NCI-H1417 (cell line): ENCODE measurements around the gene IL10RA.

ENCODE experiments used
- DNase-seq, 3 experiments: peaks; one replicate each; lab custom pipeline; 2025; lab: John Stamatoyannopoulos, UW

The IL10RA gene

DNA sequence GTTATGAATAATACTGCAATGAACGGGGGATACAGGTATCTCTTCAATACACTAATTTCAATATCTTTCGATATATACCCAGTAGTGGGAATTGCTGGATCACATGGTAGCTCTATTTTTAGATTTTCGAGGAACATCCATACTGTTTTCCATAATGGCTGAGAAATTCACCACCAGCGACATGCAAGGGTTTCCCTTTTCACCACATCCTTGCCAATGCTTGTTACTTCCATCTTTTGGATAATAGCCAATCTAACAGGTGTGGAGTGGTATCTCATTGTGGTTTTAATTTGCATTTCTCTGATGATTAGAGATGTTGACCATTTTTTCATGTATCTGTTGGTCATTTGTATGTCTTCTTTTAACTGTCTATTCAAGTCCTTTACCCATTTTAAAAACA lies 5.9 kb downstream of the IL10RA start:
- no peak for DNase-seq

DNA sequence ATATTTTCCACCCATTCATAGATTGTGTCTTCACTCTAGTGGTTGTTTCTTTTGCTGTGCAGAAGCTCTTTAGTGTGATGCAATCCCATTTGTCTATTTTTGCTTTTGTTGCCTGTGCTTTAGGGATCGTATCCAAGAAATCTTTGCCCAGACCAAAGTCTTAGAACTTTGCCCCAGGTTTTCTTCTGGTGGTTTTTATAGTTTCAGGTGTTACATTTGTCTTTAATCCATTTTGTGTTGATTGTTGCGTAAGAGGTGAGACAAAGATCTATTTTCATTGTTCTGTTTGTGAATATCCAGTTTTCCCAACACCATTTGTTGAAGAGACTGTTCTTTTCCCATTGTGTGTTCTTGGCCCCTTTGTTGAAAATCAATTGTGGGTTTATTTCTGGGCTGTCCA lies 6.4 kb downstream of the IL10RA start:
- DNase-seq: no peak

DNA sequence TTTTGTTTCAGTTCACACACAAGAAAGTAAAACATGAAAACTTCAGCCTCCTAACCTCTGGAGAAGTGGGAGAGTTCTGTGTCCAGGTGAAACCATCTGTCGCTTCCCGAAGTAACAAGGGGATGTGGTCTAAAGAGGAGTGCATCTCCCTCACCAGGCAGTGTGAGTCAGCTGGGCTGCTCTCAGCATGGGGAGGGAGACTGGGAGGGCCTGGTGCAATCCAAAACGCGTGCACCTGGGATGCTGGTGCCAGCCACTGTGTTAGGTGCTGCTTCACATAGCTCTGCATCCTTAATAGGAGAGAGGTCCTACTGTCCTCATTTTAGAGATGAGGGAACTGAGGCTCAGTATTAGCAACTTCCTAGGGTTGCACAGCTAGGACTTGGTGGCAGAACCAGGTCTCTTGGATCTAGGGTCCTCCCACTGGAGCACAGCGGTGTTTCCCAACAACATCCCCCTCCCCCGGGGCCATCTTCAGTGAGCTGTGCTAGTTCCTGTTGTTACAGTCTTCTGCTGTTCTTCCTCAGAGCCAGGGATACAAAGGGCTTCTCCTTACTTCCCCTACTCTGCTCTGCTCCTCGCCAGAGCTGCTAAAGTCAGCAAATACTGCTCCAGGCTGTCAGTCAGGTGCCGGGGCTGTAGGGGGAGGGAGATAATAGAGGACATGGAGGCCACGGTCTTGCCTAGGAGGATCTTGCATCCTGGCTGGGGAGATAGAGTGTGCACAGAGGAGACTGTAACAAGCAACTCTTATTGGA lies 8.0 kb downstream of the IL10RA start:
- DNase-seq: no peak

DNA sequence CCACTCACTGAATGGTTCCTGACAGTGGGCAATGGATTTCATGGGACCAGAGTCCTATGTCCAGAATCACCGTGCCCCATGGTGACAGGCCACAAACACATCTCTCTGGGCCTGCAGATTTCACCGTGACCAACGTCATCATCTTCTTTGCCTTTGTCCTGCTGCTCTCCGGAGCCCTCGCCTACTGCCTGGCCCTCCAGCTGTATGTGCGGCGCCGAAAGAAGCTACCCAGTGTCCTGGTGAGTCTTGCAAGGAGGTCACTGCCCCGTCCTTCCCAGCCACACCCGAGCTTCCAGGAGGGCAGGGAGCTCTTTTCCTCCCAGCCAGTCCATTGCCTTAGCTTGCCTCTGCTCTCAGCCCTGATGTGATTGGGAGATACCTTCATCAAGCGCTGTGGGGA lies 9.3 kb downstream of the IL10RA start:
- DNase-seq: no peak

DNA sequence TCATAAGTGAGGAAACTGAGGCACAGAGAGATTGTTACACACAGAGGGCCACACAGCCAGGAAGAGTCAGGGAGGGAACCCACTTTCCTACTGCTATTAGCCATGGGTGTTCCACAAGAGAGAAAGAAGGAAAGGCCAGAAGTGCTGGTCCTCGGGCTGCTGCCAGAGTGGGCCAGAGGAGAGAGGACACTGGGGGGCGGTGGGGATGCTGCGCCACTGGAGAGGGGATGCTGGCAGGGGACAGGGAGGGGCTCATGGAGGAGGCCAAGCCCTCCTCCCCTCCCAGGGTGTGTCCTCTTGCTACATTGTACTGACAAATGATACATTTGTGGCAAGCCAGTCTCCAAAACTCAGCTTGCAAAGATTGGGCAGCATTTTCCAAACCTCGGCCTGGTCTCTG lies 9.9 kb downstream of the IL10RA start:
- no peak for DNase-seq

DNA sequence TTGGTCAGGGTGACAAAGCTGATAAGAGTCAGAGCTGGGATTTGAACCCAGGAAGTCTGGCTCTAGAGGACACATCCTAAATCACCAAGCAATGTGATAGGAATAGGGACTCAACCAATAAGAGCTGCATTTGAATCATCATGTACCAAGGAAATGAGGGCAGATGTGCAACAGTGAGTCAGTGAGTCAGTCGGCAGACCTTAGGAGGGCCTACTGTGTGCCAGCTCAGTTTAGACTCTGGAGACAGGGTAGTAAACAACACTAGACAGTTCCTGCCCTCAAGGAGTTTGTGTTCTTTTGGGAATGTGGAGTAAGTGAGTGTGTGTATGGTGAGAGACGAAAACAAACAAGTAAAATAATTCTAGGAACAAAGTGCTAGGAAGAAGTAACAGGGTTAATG lies 11.2 kb downstream of the IL10RA start:
- no peak for DNase-seq

DNA sequence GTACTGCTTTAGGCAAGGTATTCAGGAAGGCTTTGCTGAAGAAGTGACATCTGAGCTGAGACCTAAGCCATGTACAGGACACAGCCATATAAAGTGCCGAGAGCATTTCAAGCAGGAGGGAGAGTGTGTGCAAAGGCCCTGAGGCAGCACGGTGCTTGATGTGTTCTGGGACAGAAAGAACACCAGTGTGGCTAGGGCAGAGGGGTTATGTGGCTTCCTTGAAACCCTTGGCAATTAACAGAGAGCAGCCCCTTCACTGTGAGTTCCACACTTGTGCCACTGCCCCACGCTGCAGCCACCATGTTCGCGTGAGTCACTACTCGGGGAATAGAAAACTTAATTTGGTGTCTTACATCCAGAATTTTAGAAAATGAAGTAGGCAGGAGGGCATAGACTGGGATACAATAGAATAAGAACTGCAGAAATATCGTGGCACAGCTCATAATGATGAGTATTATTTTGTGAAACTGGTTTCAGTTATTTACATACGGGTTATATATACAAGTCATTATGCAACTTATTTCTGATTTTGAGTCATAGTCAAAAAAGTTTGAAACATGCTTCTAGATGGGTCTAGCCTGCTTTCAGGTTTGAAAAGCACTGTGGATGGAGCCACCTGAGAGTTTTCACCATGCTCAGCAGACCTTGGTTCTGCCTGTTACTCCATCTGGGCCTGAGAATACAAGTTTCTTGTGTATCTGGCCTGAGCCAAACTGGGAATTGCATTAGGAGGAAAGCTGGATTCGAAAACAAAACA lies 11.8 kb downstream of the IL10RA start:
- DNase-seq: no peak

DNA sequence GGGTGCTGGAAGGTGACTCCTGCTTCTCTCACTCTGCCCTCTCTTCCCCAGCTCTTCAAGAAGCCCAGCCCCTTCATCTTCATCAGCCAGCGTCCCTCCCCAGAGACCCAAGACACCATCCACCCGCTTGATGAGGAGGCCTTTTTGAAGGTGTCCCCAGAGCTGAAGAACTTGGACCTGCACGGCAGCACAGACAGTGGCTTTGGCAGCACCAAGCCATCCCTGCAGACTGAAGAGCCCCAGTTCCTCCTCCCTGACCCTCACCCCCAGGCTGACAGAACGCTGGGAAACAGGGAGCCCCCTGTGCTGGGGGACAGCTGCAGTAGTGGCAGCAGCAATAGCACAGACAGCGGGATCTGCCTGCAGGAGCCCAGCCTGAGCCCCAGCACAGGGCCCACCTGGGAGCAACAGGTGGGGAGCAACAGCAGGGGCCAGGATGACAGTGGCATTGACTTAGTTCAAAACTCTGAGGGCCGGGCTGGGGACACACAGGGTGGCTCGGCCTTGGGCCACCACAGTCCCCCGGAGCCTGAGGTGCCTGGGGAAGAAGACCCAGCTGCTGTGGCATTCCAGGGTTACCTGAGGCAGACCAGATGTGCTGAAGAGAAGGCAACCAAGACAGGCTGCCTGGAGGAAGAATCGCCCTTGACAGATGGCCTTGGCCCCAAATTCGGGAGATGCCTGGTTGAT lies 12.6 kb downstream of the IL10RA start:
- no peak for DNase-seq

DNA sequence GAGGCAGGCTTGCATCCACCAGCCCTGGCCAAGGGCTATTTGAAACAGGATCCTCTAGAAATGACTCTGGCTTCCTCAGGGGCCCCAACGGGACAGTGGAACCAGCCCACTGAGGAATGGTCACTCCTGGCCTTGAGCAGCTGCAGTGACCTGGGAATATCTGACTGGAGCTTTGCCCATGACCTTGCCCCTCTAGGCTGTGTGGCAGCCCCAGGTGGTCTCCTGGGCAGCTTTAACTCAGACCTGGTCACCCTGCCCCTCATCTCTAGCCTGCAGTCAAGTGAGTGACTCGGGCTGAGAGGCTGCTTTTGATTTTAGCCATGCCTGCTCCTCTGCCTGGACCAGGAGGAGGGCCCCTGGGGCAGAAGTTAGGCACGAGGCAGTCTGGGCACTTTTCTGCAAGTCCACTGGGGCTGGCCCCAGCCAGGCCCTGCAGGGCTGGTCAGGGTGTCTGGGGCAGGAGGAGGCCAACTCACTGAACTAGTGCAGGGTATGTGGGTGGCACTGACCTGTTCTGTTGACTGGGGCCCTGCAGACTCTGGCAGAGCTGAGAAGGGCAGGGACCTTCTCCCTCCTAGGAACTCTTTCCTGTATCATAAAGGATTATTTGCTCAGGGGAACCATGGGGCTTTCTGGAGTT lies 13.3 kb downstream of the IL10RA start:
- DNase-seq: no peak

DNA sequence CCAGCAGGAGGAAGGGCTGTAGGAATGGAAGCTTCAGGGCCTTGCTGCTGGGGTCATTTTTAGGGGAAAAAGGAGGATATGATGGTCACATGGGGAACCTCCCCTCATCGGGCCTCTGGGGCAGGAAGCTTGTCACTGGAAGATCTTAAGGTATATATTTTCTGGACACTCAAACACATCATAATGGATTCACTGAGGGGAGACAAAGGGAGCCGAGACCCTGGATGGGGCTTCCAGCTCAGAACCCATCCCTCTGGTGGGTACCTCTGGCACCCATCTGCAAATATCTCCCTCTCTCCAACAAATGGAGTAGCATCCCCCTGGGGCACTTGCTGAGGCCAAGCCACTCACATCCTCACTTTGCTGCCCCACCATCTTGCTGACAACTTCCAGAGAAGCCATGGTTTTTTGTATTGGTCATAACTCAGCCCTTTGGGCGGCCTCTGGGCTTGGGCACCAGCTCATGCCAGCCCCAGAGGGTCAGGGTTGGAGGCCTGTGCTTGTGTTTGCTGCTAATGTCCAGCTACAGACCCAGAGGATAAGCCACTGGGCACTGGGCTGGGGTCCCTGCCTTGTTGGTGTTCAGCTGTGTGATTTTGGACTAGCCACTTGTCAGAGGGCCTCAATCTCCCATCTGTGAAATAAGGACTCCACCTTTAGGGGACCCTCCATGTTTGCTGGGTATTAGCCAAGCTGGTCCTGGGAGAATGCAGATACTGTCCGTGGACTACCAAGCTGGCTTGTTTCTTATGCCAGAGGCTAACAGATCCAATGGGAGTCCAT lies 14.1 kb downstream of the IL10RA start:
- DNase-seq: no peak

DNA sequence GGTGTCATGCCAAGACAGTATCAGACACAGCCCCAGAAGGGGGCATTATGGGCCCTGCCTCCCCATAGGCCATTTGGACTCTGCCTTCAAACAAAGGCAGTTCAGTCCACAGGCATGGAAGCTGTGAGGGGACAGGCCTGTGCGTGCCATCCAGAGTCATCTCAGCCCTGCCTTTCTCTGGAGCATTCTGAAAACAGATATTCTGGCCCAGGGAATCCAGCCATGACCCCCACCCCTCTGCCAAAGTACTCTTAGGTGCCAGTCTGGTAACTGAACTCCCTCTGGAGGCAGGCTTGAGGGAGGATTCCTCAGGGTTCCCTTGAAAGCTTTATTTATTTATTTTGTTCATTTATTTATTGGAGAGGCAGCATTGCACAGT lies 14.6 kb downstream of the IL10RA start:
- no peak for DNase-seq

DNA sequence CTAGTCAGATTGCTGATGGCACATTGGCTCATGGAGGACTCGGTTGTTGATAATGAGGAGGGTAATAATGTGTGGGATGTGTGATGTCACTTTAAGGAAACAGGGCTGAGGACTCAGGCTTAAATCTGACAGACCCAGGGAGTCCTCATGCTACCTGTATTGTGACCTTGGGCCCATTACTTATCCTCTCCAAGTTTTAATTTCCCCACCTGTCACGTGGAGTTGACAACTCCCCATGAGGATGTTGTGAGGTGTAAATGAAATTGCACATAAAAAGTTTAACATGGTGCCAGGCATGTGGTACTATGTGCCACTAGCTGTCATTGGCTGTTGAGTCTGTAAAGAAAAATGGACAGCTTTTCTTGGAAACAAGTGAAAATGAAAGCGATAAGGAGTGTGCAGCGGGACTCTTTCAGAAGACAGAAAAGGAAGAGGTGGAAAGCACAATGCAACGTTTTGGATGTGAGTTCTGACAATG lies 15.3 kb downstream of the IL10RA start:
- DNase-seq: no peak

DNA sequence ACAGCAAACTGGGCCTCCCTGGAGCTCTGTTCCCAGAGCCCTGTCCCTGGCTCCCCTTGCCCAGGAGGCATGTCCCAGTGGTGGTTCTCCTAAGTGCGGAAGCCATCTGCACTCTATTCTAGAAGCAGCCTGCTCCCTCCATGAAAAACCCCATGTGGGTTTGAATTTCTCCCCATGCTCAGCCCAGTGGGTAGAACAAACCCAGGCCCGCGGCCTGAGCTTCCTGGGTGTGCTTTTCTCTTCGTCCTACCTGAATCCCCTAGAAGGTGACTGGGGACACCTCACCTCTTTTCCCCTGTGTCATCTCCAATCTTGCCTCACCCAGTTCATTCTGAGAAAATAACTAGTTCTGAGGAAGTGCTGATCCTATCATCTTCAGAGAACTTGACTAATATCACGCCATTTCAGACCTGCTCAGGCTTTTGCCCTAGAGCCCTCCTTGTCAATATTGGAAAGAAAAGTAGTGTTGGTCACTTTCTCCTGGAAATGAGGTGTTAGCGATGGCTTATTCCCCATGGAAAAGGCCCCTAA lies 15.9 kb downstream of the IL10RA start:
- DNase-seq: no peak

DNA sequence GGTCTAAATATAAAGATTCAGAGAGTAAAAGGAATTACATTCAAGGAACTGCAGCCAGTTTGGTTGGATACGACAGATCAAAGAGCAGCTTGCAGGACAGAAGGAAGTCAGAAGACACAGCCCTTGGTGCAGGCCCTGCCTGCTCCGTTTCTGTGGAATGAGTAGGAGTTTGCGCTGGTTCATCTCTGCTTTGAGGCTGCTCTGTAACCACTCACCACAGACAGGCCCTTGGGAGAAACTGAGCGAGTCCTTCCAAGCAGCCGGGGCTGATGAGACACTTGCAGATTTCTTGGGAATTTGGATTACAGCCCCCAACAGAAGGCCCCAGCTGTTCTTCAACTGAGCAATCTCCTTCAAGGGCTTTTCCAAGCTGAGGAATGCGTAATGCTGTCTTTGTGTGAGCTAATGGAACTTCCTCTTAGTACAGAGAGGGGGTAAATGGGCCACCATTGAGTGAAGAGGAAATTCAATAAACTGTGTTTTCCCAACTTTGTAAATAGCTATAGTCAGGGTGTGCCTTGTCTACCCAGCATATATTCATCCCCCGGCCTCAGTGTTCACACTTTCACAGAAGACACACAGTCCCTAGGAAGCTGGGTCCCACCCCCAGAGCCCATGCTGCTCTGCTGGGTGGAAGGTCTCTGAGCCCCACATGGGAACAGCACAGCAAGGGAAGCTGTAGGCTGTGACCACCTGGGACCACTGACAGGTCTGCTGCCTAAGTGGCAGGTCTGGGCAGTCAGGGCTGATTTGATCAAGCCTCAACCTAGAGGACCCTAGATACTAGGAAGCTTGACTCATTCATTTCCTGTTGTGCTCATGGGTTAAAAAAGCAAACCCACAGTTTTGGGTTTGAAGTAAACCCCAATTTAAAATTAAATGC lies 16.6 kb downstream of the IL10RA start:
- no peak for DNase-seq

DNA sequence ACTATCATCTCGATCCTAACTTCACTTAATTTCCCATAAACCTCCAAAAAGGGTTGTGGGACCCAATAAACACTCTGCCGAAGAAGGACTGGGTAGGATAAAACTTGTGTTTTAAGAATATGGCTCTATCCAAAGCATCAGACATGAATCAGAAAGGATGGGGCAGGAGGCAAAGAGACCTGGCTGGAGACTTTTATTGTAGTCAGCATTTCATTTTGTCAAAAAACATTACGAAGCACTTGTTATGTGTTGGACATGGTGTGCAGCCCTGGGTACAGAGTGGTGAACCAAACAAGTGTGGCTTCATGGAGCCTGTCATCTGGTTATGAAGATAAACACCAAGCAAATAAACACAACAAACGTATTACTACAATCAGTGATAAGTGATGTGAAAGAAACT lies 17.3 kb downstream of the IL10RA start:
- DNase-seq: no peak

DNA sequence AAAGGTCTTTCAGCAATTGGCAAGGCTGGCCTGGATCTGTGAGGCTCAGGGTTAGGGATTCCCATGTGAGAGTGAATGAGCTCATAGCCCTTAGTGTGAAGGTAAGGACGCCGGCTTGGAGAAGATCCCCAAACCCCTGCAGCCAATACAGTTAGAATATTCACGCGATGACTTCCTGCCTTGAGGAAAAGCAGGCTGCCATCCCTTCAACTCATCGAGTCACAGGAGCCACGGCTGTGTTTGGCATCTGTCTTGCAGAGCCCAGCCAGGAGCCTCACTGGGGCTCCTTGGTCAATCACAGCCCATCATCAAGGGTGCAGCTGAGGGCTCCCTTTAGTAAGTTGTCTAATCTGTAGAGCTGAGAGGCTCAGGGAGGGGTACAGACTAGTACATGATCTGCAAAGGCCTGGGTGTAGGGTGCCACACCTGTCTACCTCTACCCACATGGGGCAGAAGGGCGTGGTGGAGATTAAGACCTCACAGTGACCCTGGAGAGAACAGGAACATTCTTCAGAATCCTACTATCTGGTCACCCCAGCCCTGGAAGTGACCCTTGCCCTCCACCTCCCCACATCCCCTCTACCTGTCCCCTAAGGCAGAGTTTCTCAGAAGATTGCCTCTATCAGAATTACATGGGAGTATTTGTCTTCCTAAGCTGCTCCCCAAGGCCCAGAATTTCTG lies 18.5 kb downstream of the IL10RA start:
- DNase-seq: no peak

DNA sequence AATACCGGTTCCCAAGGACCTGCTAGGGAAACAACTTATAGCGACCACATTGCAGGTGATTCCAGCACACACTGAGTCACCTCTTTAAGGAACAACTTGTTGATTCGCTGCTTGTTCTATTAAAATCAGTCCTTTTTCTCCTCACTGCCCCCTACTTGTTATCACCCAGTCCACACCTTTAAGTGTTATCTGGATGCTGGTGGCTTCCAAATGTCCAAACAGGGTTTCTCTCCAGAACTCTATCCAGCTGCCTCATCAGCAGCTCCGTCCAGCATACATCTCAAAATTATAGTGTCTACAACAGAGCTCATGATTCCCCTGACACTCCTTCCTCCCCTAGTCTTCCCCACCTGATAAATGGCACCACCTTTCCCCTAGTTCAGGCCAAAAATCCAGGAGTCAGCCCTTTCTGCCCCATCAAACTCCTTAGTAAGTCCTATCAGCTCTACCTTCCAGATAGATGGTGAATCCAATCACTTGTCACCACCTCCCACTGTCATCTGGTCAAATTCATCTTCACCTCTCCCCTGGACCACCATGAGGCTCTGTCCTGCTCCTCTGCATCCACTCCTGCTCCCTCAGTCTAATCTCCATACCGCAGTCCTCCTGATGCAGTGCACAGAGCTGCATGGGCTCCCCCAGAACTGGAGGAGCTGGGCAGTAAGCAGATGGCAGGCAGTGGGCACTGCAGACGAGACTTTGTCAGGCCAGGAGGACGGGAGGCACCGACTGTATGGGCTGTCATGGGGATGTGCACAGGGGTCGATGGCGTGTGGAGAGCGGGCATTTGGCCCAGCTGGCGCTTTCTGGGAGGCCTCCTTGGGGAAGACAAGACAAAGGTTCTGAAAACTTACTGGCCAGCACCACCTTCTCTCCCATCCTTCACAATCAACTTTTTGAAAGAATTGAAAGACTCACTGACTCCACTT lies 19.3 kb downstream of the IL10RA start:
- DNase-seq: no peak

DNA sequence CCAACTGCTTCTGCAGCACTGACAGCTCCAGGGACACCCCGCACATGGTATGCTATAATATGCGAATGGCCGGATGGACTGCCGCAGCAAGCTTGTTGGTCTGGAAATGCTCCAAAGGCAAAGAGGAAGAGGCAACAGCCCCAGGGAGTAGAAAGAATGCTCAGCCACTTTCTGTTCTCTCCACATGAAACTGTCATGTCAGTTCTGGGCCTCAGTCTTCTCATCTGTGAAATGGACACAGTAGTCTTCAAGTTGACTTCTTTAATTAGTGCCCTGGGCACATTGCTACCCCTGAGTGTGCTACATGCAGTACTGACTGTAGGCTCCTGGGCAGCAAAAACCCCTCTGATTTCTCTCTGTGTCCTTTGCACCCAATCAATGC lies 19.9 kb downstream of the IL10RA start:
- DNase-seq: no peak

DNA sequence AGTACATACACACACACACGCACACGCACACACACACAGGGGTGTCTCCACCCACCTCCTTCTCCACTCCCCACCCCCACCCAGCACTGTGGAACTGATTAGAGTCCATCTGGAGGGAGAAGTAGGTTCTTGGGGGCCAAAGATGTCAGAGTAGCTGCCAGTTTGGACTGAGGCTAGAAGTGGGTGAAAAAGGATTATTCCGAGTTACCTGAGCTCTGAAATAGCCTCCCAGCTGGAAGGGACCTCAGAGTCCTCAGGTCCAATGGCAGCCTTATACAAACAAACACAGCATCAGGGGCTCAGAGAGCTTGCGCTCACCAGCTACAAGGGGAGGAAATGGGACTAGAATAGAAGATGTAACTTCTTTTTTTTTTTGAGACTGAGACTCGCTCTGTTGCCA lies 20.8 kb downstream of the IL10RA start:
- DNase-seq: no peak
